MG63 (cell line): Measurements from ENCODE around the gene KIF16B. TPM values are rescaled to one million over a fixed set of nuclear protein-coding genes. Genes with fewer than 3 reads are reported as not detected.
"Not testable (repeated sequence)": the region's sequence is repeated elsewhere in the genome, so short reads cannot be mapped to it uniquely, and the experiment has no call there.

ENCODE experiments used
- DNase-seq: peaks from one replicate; pipeline ENCODE4 v3.0.0-alpha.2; 2020
- H3K27me3 ChIP-seq: fragments of 250-450 bp; sonication (Bioruptor Pico); 2 replicates; pipeline ENCODE4 v1.5.1; 2020; ENCODE audit warnings: mild to moderate bottlenecking, moderate library complexity
- H3K36me3 ChIP-seq: fragments of 250-450 bp; sonication (Bioruptor Pico); 2 replicates; pipeline ENCODE4 v1.5.1; 2020; ENCODE audit warnings: mild to moderate bottlenecking, moderate library complexity
- H3K4me3 ChIP-seq: fragments of 250-450 bp; sonication (Bioruptor Pico); 2 replicates; pipeline ENCODE4 v1.5.1; 2020; ENCODE audit warnings: mild to moderate bottlenecking, moderate library complexity
- H3K9me3 ChIP-seq: fragments of 250-450 bp; sonication (Bioruptor Pico); 2 replicates; pipeline ENCODE4 v1.5.1; 2020; ENCODE audit warnings: mild to moderate bottlenecking, moderate library complexity
- total RNA-seq: library from RNA; depleted of rRNA; stranded (reverse); fragments of >200 nt; shearing (Covaris generic); gene quantifications from 2 replicates; pipeline ENCODE4 v1.2.3, GENCODE V29; 2014; ENCODE audit warnings: low replicate concordance

Gene KIF16B
- total RNA-seq, 1 experiment from 2014 or later = 2.9 TPM

DNA sequence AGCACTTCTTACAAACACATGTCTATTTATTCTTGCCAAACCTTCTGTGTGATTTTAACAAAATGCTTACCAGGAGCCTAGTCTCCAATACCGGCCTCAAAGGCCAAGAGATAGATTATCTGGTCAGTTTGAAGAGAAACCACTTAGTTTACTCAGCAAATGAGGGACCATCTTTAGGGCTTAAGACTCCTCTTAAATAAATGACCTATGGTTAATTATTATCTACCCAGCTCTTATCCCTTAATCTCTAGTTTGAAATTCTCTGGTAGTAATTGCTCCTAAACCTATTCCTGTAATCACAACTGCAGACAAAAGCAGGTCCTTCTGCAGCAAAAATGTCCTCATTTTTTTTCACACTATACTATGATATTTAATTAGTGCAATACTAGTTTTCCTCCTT is 301.8 kb downstream of the KIF16B start:
- no peaks in the 10 kb centered on the region for H3K9me3 ChIP-seq
- H3K36me3 ChIP-seq = no peaks in the 10 kb centered on the region
- no peak for DNase-seq
- H3K27me3 ChIP-seq = no peaks in the 10 kb centered on the region
- no peak overlapping the region for H3K4me3 ChIP-seq

DNA sequence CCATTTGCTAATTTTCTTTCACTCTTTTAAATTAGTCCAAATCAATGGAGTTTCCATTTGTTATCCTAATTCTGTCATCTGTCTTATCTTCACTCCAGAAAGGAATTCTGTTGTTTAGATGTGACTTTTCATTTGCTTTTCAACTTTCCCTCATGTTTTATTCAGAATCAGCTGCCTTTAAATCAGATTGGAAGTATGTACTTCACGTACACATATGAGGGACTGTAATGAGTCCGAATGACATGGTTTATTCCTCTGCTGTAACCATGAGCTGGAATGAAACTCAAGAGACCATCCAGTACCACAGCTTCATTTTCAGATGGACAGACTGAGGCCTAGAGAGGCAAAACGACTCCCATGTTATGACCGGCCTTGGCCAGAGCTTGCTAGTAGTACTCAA is 302.3 kb downstream of the KIF16B start:
- Histone ChIP-seq H3K9me3 (no peaks in the 10 kb centered on the region), H3K4me3 (no peak overlapping the region), H3K36me3 (no peaks in the 10 kb centered on the region), H3K27me3 (no peaks in the 10 kb centered on the region)
- DNase-seq = no peak

DNA sequence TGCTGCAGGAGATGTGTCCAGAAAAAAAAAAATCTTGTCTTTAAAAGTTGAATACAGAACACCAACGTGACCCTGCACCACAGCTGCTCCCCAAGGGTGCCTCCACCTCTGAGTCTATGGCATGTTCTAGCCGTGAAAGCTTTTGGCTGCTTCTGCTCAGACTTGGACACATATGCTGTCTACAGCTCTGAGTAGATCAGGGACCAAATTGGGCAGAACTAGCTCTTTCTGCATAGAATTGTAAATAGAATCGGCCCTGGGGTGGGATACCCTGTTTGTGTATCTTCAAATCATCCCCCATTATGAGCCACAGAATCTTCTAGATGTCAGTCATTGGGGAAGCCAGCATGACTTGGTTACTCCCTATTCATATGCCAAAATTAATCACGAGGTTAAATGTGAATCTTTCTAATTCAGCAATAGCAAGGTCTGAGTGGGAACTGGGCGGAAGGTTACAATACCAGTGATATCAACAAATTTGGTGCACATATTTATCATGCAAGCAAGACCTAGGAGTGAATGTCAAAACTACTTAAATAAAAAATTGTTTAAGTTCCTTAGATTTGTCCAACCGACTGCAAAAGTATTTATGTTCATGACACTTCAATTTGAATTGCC is 302.8 kb downstream of the KIF16B start:
- H3K4me3 ChIP-seq = no peak overlapping the region
- DNase-seq = no peak
- H3K36me3 ChIP-seq = no peaks in the 10 kb centered on the region
- no peaks in the 10 kb centered on the region for H3K27me3 ChIP-seq
- no peaks in the 10 kb centered on the region for H3K9me3 ChIP-seq

DNA sequence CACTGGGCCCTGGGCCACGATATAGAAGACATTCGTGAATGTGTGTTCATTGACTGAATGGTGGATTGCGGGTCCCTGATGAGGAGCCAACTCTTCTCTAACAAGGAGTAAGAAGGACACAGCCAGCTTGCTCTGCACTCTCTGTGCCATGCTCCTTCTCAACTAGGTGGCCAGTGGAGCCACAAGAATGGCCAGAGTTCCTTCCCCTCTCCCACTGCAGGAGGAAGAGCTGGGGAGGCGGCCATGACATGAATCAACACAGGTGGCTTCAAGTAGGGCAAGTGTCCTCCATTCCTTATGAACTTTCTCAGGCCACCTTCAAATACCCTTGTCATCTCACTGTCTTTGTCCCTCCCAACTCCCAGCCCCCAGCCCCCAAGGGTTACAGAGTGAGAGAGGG is 305.7 kb downstream of the KIF16B start:
- no peak for DNase-seq
- Histone ChIP-seq H3K27me3 (no peaks in the 10 kb centered on the region), H3K36me3 (no peaks in the 10 kb centered on the region), H3K4me3 (no peak overlapping the region), H3K9me3 (no peaks in the 10 kb centered on the region)

DNA sequence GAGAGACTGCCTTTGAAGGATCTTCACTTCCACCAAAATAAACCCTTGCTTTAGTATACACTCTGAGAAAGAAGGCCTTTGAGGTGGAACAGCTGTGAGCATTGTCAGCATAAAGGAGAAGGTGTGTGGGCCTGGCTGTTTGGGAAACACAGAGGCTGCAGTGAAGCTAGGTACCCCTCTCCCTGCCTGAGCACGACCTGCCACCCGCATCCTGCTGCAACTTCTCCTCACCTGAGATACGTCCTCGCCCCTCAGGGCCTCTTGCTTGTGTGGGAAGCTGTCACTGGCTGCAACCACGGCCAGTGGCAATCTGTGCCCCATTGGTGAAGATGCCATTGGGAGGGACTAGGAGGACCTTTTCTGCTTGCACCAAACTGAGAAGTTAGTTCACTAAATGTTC is 307.9 kb downstream of the KIF16B start:
- no peak overlapping the region for H3K4me3 ChIP-seq
- DNase-seq = no peak

DNA sequence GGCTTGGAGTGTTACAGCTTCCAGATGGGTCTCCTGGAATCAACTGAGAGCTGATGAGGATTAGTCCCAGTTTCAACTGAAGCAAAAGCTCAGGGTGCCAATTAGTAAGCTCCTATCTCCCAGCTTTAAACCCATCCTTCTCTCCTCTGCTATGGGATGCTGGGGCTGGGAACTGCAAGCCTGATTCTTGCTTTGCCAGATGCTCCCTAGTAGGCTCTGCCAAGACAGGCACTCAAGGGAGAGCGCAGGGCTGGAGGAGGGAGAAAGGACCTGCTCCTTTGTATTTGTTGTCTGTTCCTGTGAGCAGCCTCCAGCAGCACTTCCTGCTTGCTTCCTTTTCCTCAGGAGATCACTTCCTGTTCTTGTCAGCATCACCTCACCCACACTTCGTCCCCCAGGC is 309.7 kb downstream of the KIF16B start:
- no peaks in the 10 kb centered on the region for H3K9me3 ChIP-seq
- no peak for DNase-seq
- no peaks in the 10 kb centered on the region for H3K36me3 ChIP-seq
- H3K27me3 ChIP-seq = no peaks in the 10 kb centered on the region
- H3K4me3 ChIP-seq = no peak overlapping the region

More for the DNA sequence above, 307.9 kb downstream of the KIF16B start:
- Histone ChIP-seq H3K36me3 (no peaks in the 10 kb centered on the region), H3K9me3 (no peaks in the 10 kb centered on the region), H3K27me3 (no peaks in the 10 kb centered on the region)

DNA sequence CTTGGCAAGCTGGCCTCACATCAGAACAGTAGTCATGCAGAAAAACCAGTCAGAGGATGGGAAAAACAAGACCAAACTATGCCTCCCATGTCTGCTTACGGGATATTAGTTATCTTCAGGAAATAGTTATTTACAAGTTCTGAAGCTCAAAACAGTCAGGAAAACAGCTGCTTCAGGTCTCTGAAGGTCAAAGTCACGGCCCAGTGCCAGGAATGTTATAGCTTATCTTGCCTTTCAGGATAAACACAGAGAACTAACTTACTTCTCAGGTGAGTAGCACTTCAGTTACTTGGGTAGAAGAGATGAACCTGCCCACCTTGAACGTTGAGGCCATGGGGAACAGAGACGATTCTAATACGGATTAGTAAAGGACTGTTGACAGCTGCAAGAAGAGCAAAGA is 310.7 kb downstream of the KIF16B start:
- Histone ChIP-seq H3K4me3 (no peak overlapping the region), H3K36me3 (no peaks in the 10 kb centered on the region), H3K9me3 (no peaks in the 10 kb centered on the region), H3K27me3 (no peaks in the 10 kb centered on the region)
- no peak for DNase-seq

DNA sequence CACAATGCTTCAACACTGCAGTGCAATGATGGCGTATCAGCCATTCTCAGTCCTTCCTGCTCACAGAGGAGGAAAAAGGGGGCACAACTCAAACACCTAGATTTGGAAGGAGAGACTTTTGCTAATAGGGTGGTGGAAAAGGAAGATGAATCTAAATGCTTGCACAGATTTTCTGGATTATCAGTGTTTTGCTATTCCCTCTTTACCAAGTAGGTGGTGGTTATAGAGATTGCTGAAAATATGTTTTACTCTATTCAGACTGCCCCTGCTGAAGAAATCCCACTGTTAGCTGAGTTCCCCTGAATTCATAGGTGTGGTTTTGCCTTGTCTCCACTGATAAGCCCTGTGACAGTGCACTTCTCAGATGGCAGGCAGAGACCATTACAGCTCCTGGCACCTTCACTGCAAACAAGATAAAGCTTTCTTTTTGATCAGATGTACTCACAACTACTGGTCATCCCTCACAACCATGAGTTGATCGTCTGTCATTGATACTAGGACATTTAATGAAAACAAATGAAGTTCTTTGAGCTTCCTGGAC is 311.4 kb downstream of the KIF16B start:
- Histone ChIP-seq H3K9me3 (no peaks in the 10 kb centered on the region), H3K36me3 (no peaks in the 10 kb centered on the region), H3K4me3 (no peak overlapping the region), H3K27me3 (no peaks in the 10 kb centered on the region)
- DNase-seq = no peak

DNA sequence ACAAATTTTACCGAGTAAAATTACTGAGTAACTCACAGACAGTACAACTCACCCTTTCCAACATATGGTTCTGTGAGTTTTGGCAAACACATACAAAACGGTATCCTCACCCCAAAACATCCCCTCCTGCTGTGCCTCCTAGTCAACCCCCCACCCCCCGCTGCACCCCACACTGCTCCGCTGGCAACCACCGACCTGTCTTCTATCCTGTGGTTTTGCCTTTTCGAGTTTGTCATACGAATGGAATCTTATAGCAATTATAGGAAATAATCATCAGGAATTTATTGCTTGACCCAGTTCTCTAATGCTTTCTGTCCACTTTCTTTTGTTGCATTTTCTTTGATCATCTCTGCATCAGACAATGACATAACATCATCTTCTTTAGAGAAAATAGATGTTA is 312.3 kb downstream of the KIF16B start:
- Histone ChIP-seq H3K4me3 (no peak overlapping the region), H3K9me3 (no peaks in the 10 kb centered on the region), H3K27me3 (no peaks in the 10 kb centered on the region), H3K36me3 (no peaks in the 10 kb centered on the region)
- DNase-seq = peak; percentile 49

DNA sequence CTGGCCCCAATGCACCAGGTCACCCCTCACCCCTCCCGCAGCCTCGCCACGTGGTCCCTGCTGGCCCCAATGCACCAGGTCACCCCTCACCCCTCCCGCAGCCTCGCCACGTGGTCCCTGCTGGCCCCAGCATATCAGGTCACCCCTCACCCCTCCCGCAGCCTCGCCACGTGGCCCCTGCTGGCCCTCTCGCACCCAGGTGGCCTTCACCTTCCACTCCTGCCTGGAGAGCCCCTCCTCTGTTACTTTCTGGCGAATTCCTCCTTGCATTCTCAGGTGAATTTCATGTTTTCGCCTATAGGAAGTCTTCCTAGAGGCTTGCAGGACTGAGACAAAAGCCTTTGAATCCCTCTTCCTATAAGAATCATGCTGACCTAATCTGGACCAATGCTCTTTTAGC is 313.1 kb downstream of the KIF16B start:
- not testable (repeated sequence) for H3K36me3 ChIP-seq, H3K9me3 ChIP-seq, H3K4me3 ChIP-seq, DNase-seq, H3K27me3 ChIP-seq

DNA sequence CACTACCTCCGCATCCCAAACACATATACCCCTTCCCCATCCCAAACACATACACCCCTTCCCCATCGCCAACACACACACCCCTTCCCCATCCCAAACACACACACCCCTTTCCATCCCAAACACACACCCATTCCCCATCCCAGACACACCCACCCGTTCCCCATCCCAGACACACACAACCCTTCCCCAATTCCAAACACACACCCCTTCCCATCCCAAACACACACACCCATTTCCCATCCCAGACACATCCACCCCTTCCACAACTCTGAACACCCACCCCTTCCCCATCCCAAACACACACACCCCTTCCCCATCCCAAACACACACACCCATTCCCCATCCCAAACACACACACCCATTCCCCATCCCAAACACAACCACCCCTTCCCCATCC is 314.5 kb downstream of the KIF16B start:
- H3K4me3 ChIP-seq = no peak overlapping the region
- no peak for DNase-seq
- no peaks in the 10 kb centered on the region for H3K36me3 ChIP-seq
- H3K27me3 ChIP-seq = no peaks in the 10 kb centered on the region
- H3K9me3 ChIP-seq = no peaks in the 10 kb centered on the region

DNA sequence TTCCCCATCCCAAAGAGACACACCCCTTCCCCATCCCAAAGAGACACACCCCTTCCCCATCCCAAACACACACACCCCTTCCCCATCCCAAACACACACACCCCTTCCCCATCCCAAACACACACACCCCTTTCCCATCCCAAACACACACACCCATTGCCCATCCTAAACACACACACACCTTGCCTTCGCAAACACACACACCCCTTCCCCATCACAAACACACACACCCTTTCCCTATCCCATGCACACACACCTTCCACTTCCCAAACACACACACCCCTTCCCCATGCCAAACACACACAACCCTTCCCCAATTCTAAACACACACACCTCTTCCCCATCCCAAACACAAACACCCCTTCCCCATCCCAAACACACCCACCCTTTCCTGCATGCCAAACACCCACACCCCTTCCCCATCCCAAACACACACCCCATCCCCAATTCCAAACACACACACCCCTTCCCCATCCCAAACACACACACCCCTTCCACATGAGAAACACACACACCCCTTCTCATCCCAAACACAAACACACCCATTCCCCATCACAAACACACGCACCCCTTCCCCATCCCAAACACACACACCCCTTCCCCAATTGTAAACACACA is 315.3 kb downstream of the KIF16B start:
- DNase-seq = no peak
- H3K36me3 ChIP-seq = no peaks in the 10 kb centered on the region
- H3K27me3 ChIP-seq = no peaks in the 10 kb centered on the region
- H3K4me3 ChIP-seq = no peak overlapping the region
- H3K9me3 ChIP-seq = no peaks in the 10 kb centered on the region

DNA sequence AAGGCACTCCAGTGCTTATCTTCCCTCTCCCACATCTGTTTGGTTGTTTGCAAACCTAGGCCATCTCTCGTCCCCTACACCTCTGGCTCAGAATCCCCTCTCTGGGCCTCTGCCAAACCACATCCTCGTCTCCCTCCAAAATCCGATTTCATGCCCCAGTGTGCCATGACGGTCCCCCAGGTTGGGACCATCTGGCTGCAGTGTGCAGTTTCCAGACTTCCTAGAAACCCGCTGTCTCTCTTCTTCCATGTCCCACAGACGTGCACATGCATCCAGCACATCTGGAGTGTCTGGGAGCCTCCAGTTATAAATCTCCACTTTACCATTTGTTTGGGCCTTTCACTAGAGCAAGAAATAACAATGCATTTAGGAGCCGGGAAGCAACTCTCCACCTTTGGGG is 316.2 kb downstream of the KIF16B start:
- Histone ChIP-seq H3K4me3 (no peak overlapping the region), H3K36me3 (no peaks in the 10 kb centered on the region), H3K27me3 (no peaks in the 10 kb centered on the region), H3K9me3 (no peaks in the 10 kb centered on the region)
- no peak for DNase-seq

DNA sequence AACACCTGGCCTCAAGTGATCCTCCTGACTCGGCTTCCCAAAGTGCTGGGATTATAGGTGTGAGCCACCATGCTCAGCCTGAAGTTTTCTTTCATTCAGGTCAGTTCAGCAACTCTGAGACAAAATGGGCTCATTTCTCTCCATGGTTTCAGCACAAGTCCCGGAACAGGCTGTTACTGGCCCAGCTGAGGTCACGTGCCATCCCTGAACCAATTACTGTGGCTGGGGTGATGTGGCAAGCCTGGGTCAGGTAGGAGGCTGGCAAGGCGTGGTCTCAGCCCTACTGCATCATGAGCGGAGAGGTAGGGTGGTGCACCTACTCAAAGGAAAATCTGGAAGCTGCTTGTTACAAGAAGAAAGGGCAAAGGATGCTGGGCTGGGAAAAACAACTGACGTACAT is 326.4 kb downstream of the KIF16B start:
- Histone ChIP-seq H3K9me3 (no peaks in the 10 kb centered on the region), H3K27me3 (no peaks in the 10 kb centered on the region), H3K4me3 (no peak overlapping the region), H3K36me3 (no peaks in the 10 kb centered on the region)
- DNase-seq = no peak

DNA sequence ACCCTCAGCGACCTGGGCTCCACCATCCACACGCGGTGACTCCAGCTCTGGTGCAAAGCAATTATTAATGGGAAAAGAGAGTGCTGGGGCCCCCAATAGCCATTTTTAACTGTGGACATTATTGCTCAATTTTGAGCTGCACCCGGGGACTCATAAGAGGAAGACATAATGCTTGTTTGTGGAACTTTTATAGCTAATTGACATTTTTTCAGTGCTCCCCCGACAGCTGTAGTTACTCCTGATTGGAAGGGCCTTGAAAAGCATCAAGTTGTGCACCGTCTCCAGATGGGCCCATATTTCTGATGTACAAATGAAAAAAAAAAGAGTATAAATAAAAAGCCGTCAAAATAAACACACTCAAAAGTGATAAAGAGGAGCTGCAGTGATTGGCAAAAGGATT is 327.0 kb downstream of the KIF16B start:
- Histone ChIP-seq H3K9me3 (no peaks in the 10 kb centered on the region), H3K4me3 (no peak overlapping the region), H3K36me3 (no peaks in the 10 kb centered on the region), H3K27me3 (no peaks in the 10 kb centered on the region)
- DNase-seq = no peak

DNA sequence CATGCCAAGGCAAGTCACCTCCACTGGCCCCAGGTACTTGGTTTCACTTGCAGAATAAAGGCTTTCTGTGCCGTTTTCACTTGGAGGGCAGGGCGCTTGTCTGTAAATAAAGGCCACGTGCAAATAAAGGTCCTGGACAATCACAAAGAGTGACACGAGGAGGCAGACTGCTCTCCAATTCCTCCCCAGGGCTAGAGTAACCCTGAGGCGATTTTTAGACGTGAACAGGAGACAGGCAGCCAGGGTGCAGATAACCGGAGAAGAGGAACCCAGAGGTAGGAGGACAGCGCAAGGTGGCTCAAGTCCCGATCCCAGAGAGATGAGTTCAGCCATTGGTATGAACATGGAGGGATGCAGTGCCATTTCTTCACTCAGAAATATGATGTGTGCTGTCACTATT is 327.4 kb downstream of the KIF16B start:
- DNase-seq = no peak
- Histone ChIP-seq H3K27me3 (no peaks in the 10 kb centered on the region), H3K4me3 (no peak overlapping the region), H3K36me3 (no peaks in the 10 kb centered on the region), H3K9me3 (no peaks in the 10 kb centered on the region)

DNA sequence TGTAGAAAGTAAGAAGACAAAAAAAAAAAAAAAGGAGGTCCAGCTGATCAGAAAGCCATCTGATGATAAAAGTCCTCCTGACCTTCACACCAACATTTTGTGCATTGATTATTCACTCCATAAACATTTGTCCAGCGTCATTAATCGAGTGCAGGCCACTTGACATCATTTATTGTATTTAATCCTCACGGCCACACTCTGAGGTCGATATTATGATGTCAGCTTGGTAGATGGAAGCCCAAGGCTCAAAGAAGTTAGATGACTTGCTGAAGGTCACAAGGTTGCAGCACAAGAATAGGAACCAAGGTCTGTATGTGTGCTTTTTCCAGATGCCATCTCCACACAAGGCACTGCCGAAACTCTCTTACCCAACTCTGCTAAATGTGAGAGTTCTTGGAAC is 328.4 kb downstream of the KIF16B start:
- no peaks in the 10 kb centered on the region for H3K27me3 ChIP-seq
- no peak for DNase-seq
- H3K4me3 ChIP-seq = no peak overlapping the region
- H3K36me3 ChIP-seq = no peaks in the 10 kb centered on the region
- H3K9me3 ChIP-seq = no peaks in the 10 kb centered on the region

DNA sequence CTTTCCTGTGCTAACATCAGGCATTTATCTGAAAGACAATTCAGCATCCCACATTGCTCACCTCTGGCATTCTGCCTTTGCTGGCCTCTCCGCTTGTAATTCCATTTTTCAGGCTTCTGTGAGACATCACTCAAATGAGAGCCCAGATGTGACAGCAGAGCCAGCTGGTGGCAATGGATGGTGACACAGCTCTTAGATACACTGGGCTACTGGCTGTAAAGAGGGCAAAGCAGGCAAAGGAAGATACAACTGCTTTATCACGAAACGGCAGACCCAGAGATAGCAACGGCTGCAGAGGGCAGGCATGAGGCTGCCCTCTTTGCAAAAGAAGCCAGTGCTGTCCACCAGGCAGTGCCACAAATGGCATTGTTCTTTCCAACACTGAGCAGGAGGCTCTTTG is 329.8 kb downstream of the KIF16B start:
- no peak for DNase-seq

More for the DNA sequence above, 329.8 kb downstream of the KIF16B start:
- Histone ChIP-seq H3K27me3 (no peaks in the 10 kb centered on the region), H3K9me3 (no peaks in the 10 kb centered on the region), H3K36me3 (no peaks in the 10 kb centered on the region), H3K4me3 (no peak overlapping the region)
